ENCODE results near the gene DCBLD1. TPM values are rescaled to one million over a fixed set of nuclear protein-coding genes. Genes with fewer than 3 reads are reported as not detected.

Gene DCBLD1
- total RNA-seq, 3 donors from 2014 or later (not counting 1 experiment from before 2014, with no cell fraction given) = 8.4 to 16.1 (median 13.0) TPM

DNA sequence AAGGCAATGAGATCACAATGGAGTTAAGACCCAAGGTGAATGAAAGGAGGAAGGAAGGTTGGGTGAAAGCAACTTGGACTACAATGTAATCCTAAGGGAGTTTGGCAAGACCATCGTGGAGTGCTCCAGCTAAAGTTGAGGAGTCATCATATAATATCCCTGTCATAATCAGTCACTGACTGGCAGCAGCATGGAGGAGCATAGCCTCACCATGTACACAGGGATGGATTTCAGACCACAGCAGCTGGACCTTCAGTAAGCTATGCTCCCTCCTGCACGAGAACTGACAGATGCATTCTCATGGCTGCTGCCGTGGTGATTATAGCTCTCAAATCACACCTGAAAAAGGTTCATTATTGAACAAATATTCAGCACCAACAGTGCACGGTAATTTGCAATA is 76.8 kb downstream of the DCBLD1 start:
- no peaks in the 10 kb centered on the region for H3K9me3 Mint-ChIP-seq
- peak overlapping the region in 1 of 2 donors; percentile 27 for H3K27ac Mint-ChIP-seq
- H3K4me3 Mint-ChIP-seq = no peak overlapping the region
- intact Hi-C loops (cut with micrococcal nuclease) = loop anchor here (5.0 kb wide), 1 partner anchor 212 kb away; no protein-coding TSS in a partner anchor
- Histone ChIP-seq H3K4me1 (ENCODE audit: control insufficient read depth, insufficient read depth, low read length) (no peaks in the 10 kb centered on the region), H3K36me3 (ENCODE audit: control insufficient read depth, insufficient read depth, low read length) (peaks cover 19% of the 10 kb centered on the region), H3K27ac (ENCODE audit: low read length) (no peak overlapping the region), H3K27me3 (ENCODE audit: control insufficient read depth, insufficient read depth, low read length) (no peaks in the 10 kb centered on the region), H3K4me3 (ENCODE audit: low read length) (no peak overlapping the region), H3K9me3 (ENCODE audit: control insufficient read depth, insufficient read depth, low read length) (no peaks in the 10 kb centered on the region)
- H3K27me3 Mint-ChIP-seq (ENCODE audit: low read depth in 2 of 2) = no peaks in the 10 kb centered on the region
- no peaks in the 10 kb centered on the region for H3K36me3 Mint-ChIP-seq
- 88% methylated on average over 2 of the region's 4 CpGs for WGBS (ENCODE audit: insufficient coverage)
- ATAC-seq (no peak), DNase-seq (no peak)
- H3K4me1 Mint-ChIP-seq = peaks cover 0 to 5% of the 10 kb centered on the region in 2 donors
- TF ChIP-seq, protein P1, sequence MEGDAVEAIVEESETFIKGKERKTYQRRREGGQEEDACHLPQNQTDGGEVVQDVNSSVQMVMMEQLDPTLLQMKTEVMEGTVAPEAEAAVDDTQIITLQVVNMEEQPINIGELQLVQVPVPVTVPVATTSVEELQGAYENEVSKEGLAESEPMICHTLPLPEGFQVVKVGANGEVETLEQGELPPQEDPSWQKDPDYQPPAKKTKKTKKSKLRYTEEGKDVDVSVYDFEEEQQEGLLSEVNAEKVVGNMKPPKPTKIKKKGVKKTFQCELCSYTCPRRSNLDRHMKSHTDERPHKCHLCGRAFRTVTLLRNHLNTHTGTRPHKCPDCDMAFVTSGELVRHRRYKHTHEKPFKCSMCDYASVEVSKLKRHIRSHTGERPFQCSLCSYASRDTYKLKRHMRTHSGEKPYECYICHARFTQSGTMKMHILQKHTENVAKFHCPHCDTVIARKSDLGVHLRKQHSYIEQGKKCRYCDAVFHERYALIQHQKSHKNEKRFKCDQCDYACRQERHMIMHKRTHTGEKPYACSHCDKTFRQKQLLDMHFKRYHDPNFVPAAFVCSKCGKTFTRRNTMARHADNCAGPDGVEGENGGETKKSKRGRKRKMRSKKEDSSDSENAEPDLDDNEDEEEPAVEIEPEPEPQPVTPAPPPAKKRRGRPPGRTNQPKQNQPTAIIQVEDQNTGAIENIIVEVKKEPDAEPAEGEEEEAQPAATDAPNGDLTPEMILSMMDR (IDR thresholded peaks at IDR 0.05) = no peak

DNA sequence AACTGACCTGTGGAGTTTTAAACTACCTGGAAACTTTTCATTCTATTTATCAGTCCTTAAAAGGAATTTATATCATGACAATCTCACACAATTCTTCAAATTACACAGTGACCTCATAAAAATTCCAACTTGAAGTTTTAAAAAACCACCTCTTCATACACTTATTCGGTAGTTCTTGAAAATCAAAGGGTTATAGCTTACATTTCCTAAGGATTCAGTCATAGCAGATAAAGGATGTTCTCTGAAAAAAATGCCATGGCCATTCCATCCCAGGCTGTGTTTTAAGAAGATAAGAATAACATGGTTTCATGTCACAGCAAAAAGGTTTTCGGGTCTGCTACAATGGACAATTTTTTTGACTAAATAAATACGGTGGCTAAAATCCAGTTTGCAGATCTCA is 78.7 kb downstream of the DCBLD1 start:
- H3K27me3 ChIP-seq (ENCODE audit: control insufficient read depth, insufficient read depth, low read length) = no peaks in the 10 kb centered on the region
- no peaks in the 10 kb centered on the region for H3K27me3 Mint-ChIP-seq (ENCODE audit: low read depth in 2 of 2)
- 98% methylated on average over 3 of the region's 3 CpGs for WGBS (ENCODE audit: insufficient coverage)
- no peaks in the 10 kb centered on the region for H3K4me1 ChIP-seq (ENCODE audit: control insufficient read depth, insufficient read depth, low read length)
- peak overlapping the region in 1 of 2 donors; percentile 14 for H3K27ac Mint-ChIP-seq
- TF ChIP-seq, protein P1 (IDR thresholded peaks at IDR 0.05) = no peak
- ATAC-seq (no peak), DNase-seq (no peak)
- no peak overlapping the region for H3K4me3 ChIP-seq (ENCODE audit: low read length)
- no peak overlapping the region for H3K27ac ChIP-seq (ENCODE audit: low read length)
- H3K36me3 Mint-ChIP-seq = no peaks in the 10 kb centered on the region
- H3K4me3 Mint-ChIP-seq = no peak overlapping the region
- H3K4me1 Mint-ChIP-seq = peaks cover 0 to 5% of the 10 kb centered on the region in 2 donors
- intact Hi-C loops (cut with micrococcal nuclease) = no loop called here
- H3K36me3 ChIP-seq (ENCODE audit: control insufficient read depth, insufficient read depth, low read length) = peaks cover 33% of the 10 kb centered on the region
- H3K9me3 Mint-ChIP-seq = no peaks in the 10 kb centered on the region
- H3K9me3 ChIP-seq (ENCODE audit: control insufficient read depth, insufficient read depth, low read length) = no peaks in the 10 kb centered on the region

DNA sequence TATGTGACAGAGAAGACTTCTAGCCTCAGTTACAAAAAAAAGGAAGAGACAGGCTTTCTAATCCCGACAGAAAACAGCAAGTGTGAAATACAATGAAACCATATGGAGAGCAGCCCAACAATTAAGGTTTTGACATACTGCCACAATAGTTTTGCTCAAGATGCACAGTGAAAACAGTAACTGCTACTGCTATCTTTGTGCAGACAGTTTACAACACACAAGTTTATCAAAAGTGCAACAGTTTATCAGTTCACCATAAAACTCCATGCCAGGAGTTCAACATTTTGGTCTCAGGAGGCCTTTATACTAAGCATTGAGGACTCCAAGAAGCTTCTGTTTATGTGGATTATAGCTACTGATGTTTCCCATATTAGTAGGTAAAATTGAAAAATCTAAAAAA is 82.2 kb downstream of the DCBLD1 start:
- Histone ChIP-seq H3K4me1 (ENCODE audit: control insufficient read depth, insufficient read depth, low read length) (no peaks in the 10 kb centered on the region), H3K27ac (ENCODE audit: low read length) (no peak overlapping the region), H3K27me3 (ENCODE audit: control insufficient read depth, insufficient read depth, low read length) (no peaks in the 10 kb centered on the region), H3K36me3 (ENCODE audit: control insufficient read depth, insufficient read depth, low read length) (peaks cover 64% of the 10 kb centered on the region), H3K4me3 (ENCODE audit: low read length) (no peak overlapping the region), H3K9me3 (ENCODE audit: control insufficient read depth, insufficient read depth, low read length) (no peaks in the 10 kb centered on the region)
- intact Hi-C loops (cut with micrococcal nuclease) = no loop called here
- Mint-ChIP-seq H3K27me3 (ENCODE audit: low read depth in 2 of 2) (no peaks in the 10 kb centered on the region), H3K4me3 (no peak overlapping the region), H3K36me3 (no peaks in the 10 kb centered on the region), H3K27ac (no peak overlapping the region), H3K4me1 (no peaks in the 10 kb centered on the region), H3K9me3 (no peaks in the 10 kb centered on the region)
- no peak for DNase-seq
- ATAC-seq = no peak
- 94% methylated on average over 1 of the region's 1 CpG for WGBS (ENCODE audit: insufficient coverage)
- TF ChIP-seq, protein P1 (IDR thresholded peaks at IDR 0.05) = no peak

DNA sequence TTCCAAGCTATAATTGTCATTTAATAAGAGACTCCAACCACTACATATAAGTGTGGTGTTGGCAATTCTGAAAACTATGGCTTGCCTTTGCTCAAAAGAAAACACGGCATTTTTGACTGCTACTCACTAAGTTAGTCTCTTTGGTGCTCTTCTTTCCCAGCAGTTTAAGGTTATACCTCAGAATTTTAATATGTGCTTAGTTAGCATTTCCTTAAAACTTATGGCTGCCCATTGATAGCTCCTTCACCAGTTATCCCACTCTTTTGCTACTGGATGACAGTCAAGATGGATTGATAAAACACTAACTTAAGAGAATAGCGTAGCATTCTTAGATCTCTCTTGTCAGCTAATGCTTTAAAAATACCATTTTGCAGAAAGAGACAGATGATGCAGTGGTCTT is 85.8 kb downstream of the DCBLD1 start:
- Histone ChIP-seq H3K27me3 (ENCODE audit: control insufficient read depth, insufficient read depth, low read length) (no peaks in the 10 kb centered on the region), H3K36me3 (ENCODE audit: control insufficient read depth, insufficient read depth, low read length) (peaks cover 72% of the 10 kb centered on the region), H3K27ac (ENCODE audit: low read length) (no peak overlapping the region), H3K4me3 (ENCODE audit: low read length) (no peak overlapping the region), H3K4me1 (ENCODE audit: control insufficient read depth, insufficient read depth, low read length) (no peaks in the 10 kb centered on the region), H3K9me3 (ENCODE audit: control insufficient read depth, insufficient read depth, low read length) (no peaks in the 10 kb centered on the region)
- TF ChIP-seq, protein P1 (IDR thresholded peaks at IDR 0.05) = no peak
- Mint-ChIP-seq H3K27ac (no peak overlapping the region), H3K9me3 (no peaks in the 10 kb centered on the region), H3K4me1 (peaks cover 0 to 6% of the 10 kb centered on the region in 2 donors), H3K27me3 (ENCODE audit: low read depth in 2 of 2) (no peaks in the 10 kb centered on the region), H3K4me3 (no peak overlapping the region), H3K36me3 (peaks cover 9% of the 10 kb centered on the region)
- no peak for ATAC-seq
- no peak for DNase-seq
- WGBS (ENCODE audit: insufficient coverage) = 100% methylated on average over 2 of the region's 2 CpGs
- intact Hi-C loops (cut with micrococcal nuclease) = no loop called here
